AG09319 (cell line): ENCODE results near the gene ZMYND19.
"Not testable (repeated sequence)": the region's sequence is repeated elsewhere in the genome, so short reads cannot be mapped to it uniquely, and the experiment has no call there.

ENCODE experiments used
- DNase-seq: peaks from one replicate; pipeline ENCODE4 v3.0.0-alpha.2; 2010; ENCODE audit warnings: low read depth; ENCODE audit errors: extremely low read depth
- CTCF ChIP-seq: IDR thresholded peaks from 2 replicates; pipeline ENCODE4 v1.5.1; 2011; ENCODE audit warnings: low read depth, mild to moderate bottlenecking, inconsistent platforms, low read length, moderate library complexity

Gene ZMYND19

GRCh38 chr9:137605121-137606004, 15.1 kb upstream of the ZMYND19 start, which contains the start of gene ARRDC1:
ARRDC1 (plus strand) TSS chr9:137605686; CDS start chr9:137605718, 32 bp downstream.
- no peak for TF ChIP-seq CTCF
- DNase-seq: peak; percentile 80

GRCh38 chr9:137604345-137605086, 14.2 kb upstream of the ZMYND19 start:
- no peak for DNase-seq
- no peak for TF ChIP-seq CTCF

DNA sequence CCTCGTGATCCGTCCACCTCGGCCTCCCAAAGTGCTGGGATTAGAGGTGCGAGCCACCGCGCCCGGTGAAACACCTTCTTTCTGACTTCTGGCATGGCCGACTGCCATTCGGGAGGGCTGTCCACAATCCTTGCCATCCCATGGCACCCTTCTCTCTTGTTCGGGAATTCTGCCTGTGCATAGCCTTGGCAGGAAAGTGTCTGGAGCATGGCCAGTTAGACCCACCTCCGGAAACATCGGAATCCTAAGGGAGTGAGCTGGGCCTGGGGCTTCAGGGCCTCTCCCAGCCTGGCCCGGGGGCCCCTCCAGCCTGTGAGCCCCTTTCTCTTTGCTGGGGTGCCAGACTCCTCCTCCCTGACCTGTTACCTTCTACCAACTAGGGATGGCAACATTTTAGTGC, 13.6 kb upstream of the ZMYND19 start:
- no peak for DNase-seq
- no peak for TF ChIP-seq CTCF

- DNase-seq: no peak
- TF ChIP-seq CTCF: no peak
Observed at GRCh38 chr9:137602661-137603060, 12.3 kb upstream of the ZMYND19 start.

GRCh38 chr9:137598943-137599342, 8.6 kb upstream of the ZMYND19 start:
- TF ChIP-seq CTCF: no peak
- no peak for DNase-seq

DNA sequence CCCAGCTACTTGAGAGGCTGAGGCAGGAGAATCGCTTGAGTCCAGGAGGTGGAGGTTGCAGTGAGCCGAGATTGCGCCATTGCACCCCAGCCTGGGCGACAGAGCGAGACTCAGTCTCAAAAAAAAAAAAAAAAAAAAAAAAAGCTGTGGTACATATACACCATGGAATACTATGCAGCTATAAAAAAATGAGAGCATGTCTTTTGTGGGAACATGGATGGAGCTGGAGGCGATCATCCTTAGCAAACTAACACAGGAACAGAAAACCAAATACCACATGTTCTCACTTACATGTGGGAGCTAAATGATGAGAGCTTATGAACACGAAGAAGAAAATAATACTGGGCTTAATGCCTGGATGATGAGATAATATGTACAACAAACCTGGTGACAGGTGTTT, 6.3 kb upstream of the ZMYND19 start:
- not testable (repeated sequence) for DNase-seq

DNA sequence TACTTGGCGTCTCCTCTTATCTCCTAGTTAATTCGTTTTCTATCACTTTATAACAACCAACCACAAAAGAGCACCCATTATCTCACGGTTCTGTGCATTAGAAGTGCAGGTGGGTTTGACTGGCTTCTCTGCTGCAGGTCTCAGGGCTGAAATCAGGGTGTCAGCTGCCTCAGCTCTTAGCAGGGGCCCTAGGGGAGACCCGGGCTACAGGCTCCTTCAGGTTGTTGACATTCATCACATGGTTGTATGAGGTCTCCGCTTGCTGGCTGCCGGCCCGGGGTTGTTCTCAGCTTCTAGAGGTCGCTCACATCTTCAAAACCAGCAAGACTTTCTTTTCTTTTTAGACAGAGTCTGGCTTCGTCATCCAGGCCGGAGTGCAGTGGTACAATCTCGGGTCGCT, 2.9 kb upstream of the ZMYND19 start:
- TF ChIP-seq CTCF: no peak
- DNase-seq: no peak
